Esophagus (tissue), 2 donors: ENCODE results near the gene DCAF11. TPM values are rescaled to one million over a fixed set of nuclear protein-coding genes. Genes with fewer than 3 reads are reported as not detected.

Experiments
- H3K27ac ChIP-seq, 2 donors: one replicate each; pipeline ENCODE4 v1.5.1; 2013; ENCODE audit warnings: low read depth in 2 of 2, mild to moderate bottlenecking in 2 of 2, inconsistent platforms in 1 of 2, low read length in 1 of 2, moderate library complexity in 1 of 2
- H3K27me3 ChIP-seq, 2 donors: one replicate each; pipeline ENCODE4 v1.6.1; 2013; ENCODE audit warnings: low read length in 2 of 2, control low read depth in 1 of 2, mild to moderate bottlenecking in 1 of 2; ENCODE audit not compliant: insufficient read depth in 2 of 2, control insufficient read depth in 1 of 2
- H3K36me3 ChIP-seq, 2 donors: one replicate each; pipeline ENCODE4 v1.6.1; 2013; ENCODE audit warnings: low read length in 1 of 2; ENCODE audit not compliant: control insufficient read depth in 2 of 2, insufficient read depth in 2 of 2
- H3K4me1 ChIP-seq, 2 donors: one replicate each; pipeline ENCODE4 v1.6.1; 2013; ENCODE audit warnings: low read length in 1 of 2; ENCODE audit not compliant: control insufficient read depth in 2 of 2, insufficient read depth in 2 of 2
- H3K4me3 ChIP-seq, 2 donors: one replicate each; pipeline ENCODE4 v1.5.1; 2013; ENCODE audit warnings: low read length in 2 of 2, mild to moderate bottlenecking in 2 of 2, low read depth in 1 of 2, moderate library complexity in 1 of 2
- H3K9me3 ChIP-seq, 2 donors: one replicate each; pipeline ENCODE4 v1.6.1; 2013; ENCODE audit warnings: mild to moderate bottlenecking in 2 of 2, low read depth in 1 of 2, low read length in 1 of 2, moderate library complexity in 1 of 2; ENCODE audit not compliant: control insufficient read depth in 2 of 2, insufficient read depth in 1 of 2
- WGBS, 2 donors: extraction: QIAGEN DNeasy Blood & Tissue Kit; methylation state at CpG; one replicate each; pipeline ENCODE4 v1.1.7; 2013; 5-methylcytosine and 5-hydroxymethylcytosine counted together
- polyA plus RNA-seq, 2 donors: library from polyadenylated mRNA; stranded (reverse); fragments of 200-250 nt; gene quantifications; one replicate each; pipeline ENCODE4 v1.2.3, GENCODE V29; 2013
- donor health status: healthy with polysubstance abuse.
- donor health status: Bipolar disorder and iron deficiency.

The DCAF11 gene
- polyA plus RNA-seq, 2 donors: 21.5 to 41.6 TPM

- H3K4me3 ChIP-seq: no peak within 1 kb of the TSS
- no peaks in the 10 kb centered on the region for H3K36me3 ChIP-seq
- H3K4me1 ChIP-seq: peaks cover 0 to 5% of the 10 kb centered on the region in 2 donors
- WGBS, 2 donors: 91 to 93% methylated on average over 5 of the region's 5 CpGs
- H3K9me3 ChIP-seq: no peaks in the 10 kb centered on the region
- no peaks in the 10 kb centered on the region for H3K27me3 ChIP-seq
- H3K27ac ChIP-seq: no peak within 1 kb of the TSS
These were observed 15.8 kb downstream of the DCAF11 start, which contains the start of gene FITM1 for GRCh38 chr14:24130380-24130716. FITM1 (plus strand) TSS chr14:24130659; CDS start chr14:24131564, 905 bp downstream.

- no peaks in the 10 kb centered on the region for H3K36me3 ChIP-seq
- H3K9me3 ChIP-seq: no peaks in the 10 kb centered on the region
- H3K27ac ChIP-seq: no peak overlapping the region
- no peak overlapping the region for H3K4me3 ChIP-seq
- peaks cover 0 to 5% of the 10 kb centered on the region in 2 donors for H3K4me1 ChIP-seq
- 55 to 67% methylated on average over 7 of the region's 7 CpGs for WGBS, 2 donors
- no peaks in the 10 kb centered on the region for H3K27me3 ChIP-seq
These were observed 16.4 kb downstream of the DCAF11 start for GRCh38 chr14:24130717-24131548.

GRCh38 chr14:24131549-24131966 is 17.0 kb downstream of the DCAF11 start:
- Histone ChIP-seq H3K27me3 (no peaks in the 10 kb centered on the region), H3K4me3 (no peak overlapping the region), H3K9me3 (no peaks in the 10 kb centered on the region), H3K27ac (no peak overlapping the region), H3K36me3 (no peaks in the 10 kb centered on the region), H3K4me1 (peaks cover under 1 to 5% of the 10 kb centered on the region in 2 donors)
- 75 to 86% methylated on average over 15 of the region's 15 CpGs for WGBS, 2 donors

- Histone ChIP-seq H3K9me3 (no peaks in the 10 kb centered on the region), H3K27ac (no peak overlapping the region), H3K4me1 (peaks cover 5 to 7% of the 10 kb centered on the region in 2 donors), H3K27me3 (no peaks in the 10 kb centered on the region), H3K36me3 (no peaks in the 10 kb centered on the region), H3K4me3 (no peak overlapping the region)
- 52 to 58% methylated on average over 24 of the region's 24 CpGs for WGBS, 2 donors
These were observed 17.6 kb downstream of the DCAF11 start for GRCh38 chr14:24132061-24132685.

- 92 to 97% methylated on average over 2 of the region's 2 CpGs for WGBS, 2 donors
- Histone ChIP-seq H3K36me3 (peaks cover 0 to 5% of the 10 kb centered on the region in 2 donors), H3K27ac (no peak overlapping the region)
These were observed 18.4 kb downstream of the DCAF11 start for GRCh38 chr14:24132976-24133375.

GRCh38 chr14:24133735-24134134 is 19.2 kb downstream of the DCAF11 start:
- H3K27me3 ChIP-seq: no peaks in the 10 kb centered on the region
- H3K27ac ChIP-seq: no peak overlapping the region
- peaks cover 2 to 11% of the 10 kb centered on the region in 2 donors for H3K36me3 ChIP-seq
- no peaks in the 10 kb centered on the region for H3K9me3 ChIP-seq
- peaks cover 5 to 13% of the 10 kb centered on the region in 2 donors for H3K4me1 ChIP-seq
- no peak overlapping the region for H3K4me3 ChIP-seq
- 89 to 95% methylated on average over 1 of the region's 1 CpG for WGBS, 2 donors

More at GRCh38 chr14:24132976-24133375, 18.4 kb downstream of the DCAF11 start:
- H3K27me3 ChIP-seq: no peaks in the 10 kb centered on the region
- no peak overlapping the region for H3K4me3 ChIP-seq
- H3K4me1 ChIP-seq: peaks cover 5 to 13% of the 10 kb centered on the region in 2 donors
- no peaks in the 10 kb centered on the region for H3K9me3 ChIP-seq

GRCh38 chr14:24135584-24135833 is 20.9 kb downstream of the DCAF11 start:
- H3K4me3 ChIP-seq: peak overlapping the region; percentile 44 to 63
- peaks cover 13 to 15% of the 10 kb centered on the region in 2 donors for H3K4me1 ChIP-seq
- 3 to 7% methylated on average over 9 of the region's 9 CpGs for WGBS, 2 donors
- H3K36me3 ChIP-seq: peaks cover 3 to 14% of the 10 kb centered on the region in 2 donors
- H3K27me3 ChIP-seq: no peaks in the 10 kb centered on the region
- peak overlapping the region; percentile 63 to 84 for H3K27ac ChIP-seq
- H3K9me3 ChIP-seq: no peaks in the 10 kb centered on the region

- H3K27ac ChIP-seq: peak within 1 kb of the TSS; percentile 81 to 87
- WGBS, 2 donors: 0 to 1% methylated on average over 28 to 75 of the region's 75 CpGs
- H3K4me1 ChIP-seq: peaks cover 13 to 15% of the 10 kb centered on the region in 2 donors
- H3K27me3 ChIP-seq: no peaks in the 10 kb centered on the region
- no peaks in the 10 kb centered on the region for H3K9me3 ChIP-seq
- peak within 1 kb of the TSS; percentile 63 to 94 for H3K4me3 ChIP-seq
- H3K36me3 ChIP-seq: peaks cover 3 to 14% of the 10 kb centered on the region in 2 donors
These were observed 21.5 kb downstream of the DCAF11 start, which contains the start of gene PSME1 for GRCh38 chr14:24135834-24136683. PSME1 (plus strand) TSS chr14:24136194; CDS start chr14:24136263, 69 bp downstream.
